NCI-H2029 (cell line): Measurements from ENCODE around the gene PAIP1.
"Not testable (repeated sequence)": the region's sequence is repeated elsewhere in the genome, so short reads cannot be mapped to it uniquely, and the experiment has no call there.

ENCODE experiments used
- DNase-seq: peaks from one replicate; lab custom pipeline; 2025; lab: John Stamatoyannopoulos, UW

PAIP1 gene

GRCh38 chr5:43570450-43571158 lies 13.7 kb upstream of the PAIP1 start:
- no peak for DNase-seq

- no peak for DNase-seq
These were observed 12.4 kb upstream of the PAIP1 start for GRCh38 chr5:43569236-43569746.

GRCh38 chr5:43567967-43568366 lies 11.1 kb upstream of the PAIP1 start:
- no peak for DNase-seq

GRCh38 chr5:43565043-43565442 lies 8.2 kb upstream of the PAIP1 start:
- no peak for DNase-seq

- DNase-seq = no peak
These were observed 7.5 kb upstream of the PAIP1 start for GRCh38 chr5:43564289-43564850.

- DNase-seq = no peak
These were observed 6.4 kb upstream of the PAIP1 start for GRCh38 chr5:43563321-43563720.

GRCh38 chr5:43561356-43561755 lies 4.5 kb upstream of the PAIP1 start:
- no peak for DNase-seq

GRCh38 chr5:43560128-43560527 lies 3.3 kb upstream of the PAIP1 start:
- peak; percentile 6 for DNase-seq

- DNase-seq = not testable (repeated sequence)
These were observed 345 bp downstream of the PAIP1 start for GRCh38 chr5:43556607-43556856.

GRCh38 chr5:43555895-43556606 lies 826 bp downstream of the PAIP1 start:
- peak; percentile 27 for DNase-seq

- DNase-seq = no peak
These were observed 2.4 kb downstream of the PAIP1 start for GRCh38 chr5:43554497-43554896.

- DNase-seq = no peak
These were observed 3.5 kb downstream of the PAIP1 start for GRCh38 chr5:43553381-43553780.

GRCh38 chr5:43551731-43552130 lies 5.1 kb downstream of the PAIP1 start:
- no peak for DNase-seq

GRCh38 chr5:43549272-43549671 lies 7.6 kb downstream of the PAIP1 start:
- DNase-seq = not testable (repeated sequence)

- DNase-seq = no peak
These were observed 8.5 kb downstream of the PAIP1 start for GRCh38 chr5:43548358-43548757.

- no peak for DNase-seq
These were observed 9.3 kb downstream of the PAIP1 start for GRCh38 chr5:43547532-43547931.

- DNase-seq = no peak
These were observed 13.4 kb downstream of the PAIP1 start for GRCh38 chr5:43543434-43543833.

GRCh38 chr5:43540746-43541145 lies 16.1 kb downstream of the PAIP1 start:
- DNase-seq = no peak

GRCh38 chr5:43536972-43537371 lies 19.9 kb downstream of the PAIP1 start:
- no peak for DNase-seq

- no peak for DNase-seq
These were observed 23.2 kb downstream of the PAIP1 start for GRCh38 chr5:43533646-43534045.

GRCh38 chr5:43530648-43531047 lies 26.2 kb downstream of the PAIP1 start:
- DNase-seq = no peak

GRCh38 chr5:43523662-43524072 lies 33.2 kb downstream of the PAIP1 start:
- no peak for DNase-seq

GRCh38 chr5:43520615-43521014 lies 36.3 kb downstream of the PAIP1 start:
- DNase-seq = no peak

- no peak for DNase-seq
These were observed 41.2 kb downstream of the PAIP1 start for GRCh38 chr5:43515678-43516048.
